Gastrocnemius medialis (tissue), 4 donors: ENCODE results near the gene DHRS1. TPM values are rescaled to one million over a fixed set of nuclear protein-coding genes. Genes with fewer than 3 reads are reported as not detected.
A peak's percentile ranks its signal among the peaks of the same experiment; 100 is the strongest.
"Not testable (repeated sequence)": the region's sequence is repeated elsewhere in the genome, so short reads cannot be mapped to it uniquely, and the experiment has no call there.

Experiments used
- ATAC-seq, 2 donors: fragments of 150-250 bp; one replicate each; pipeline ENCODE4 v1.9.1; 2016
- DNase-seq, 2 donors: peaks; one replicate each; pipeline ENCODE4 v3.0.0-alpha.2; 2019
- H3K27ac ChIP-seq, 4 donors: fragments of 200-600 bp; sonication (generic); 1 replicate in 1 of 4; 2 replicates in 3 of 4; pipeline ENCODE4 v1.5.1; 2016 to 2018; ENCODE audit warnings: mild to moderate bottlenecking in 2 of 4, moderate library complexity in 1 of 4
- H3K27me3 ChIP-seq, 3 donors: fragments of 200-600 bp; sonication (generic) in 2 of 3; 1 replicate in 1 of 3; 2 replicates in 2 of 3; pipeline versions ENCODE4 v1.5.1 to v1.6.0; 2016 to 2019; ENCODE audit warnings: mild to moderate bottlenecking in 1 of 3, moderate library complexity in 1 of 3
- H3K36me3 ChIP-seq, 2 donors: fragments of 200-600 bp; sonication (generic) in 1 of 2; one replicate each; pipeline ENCODE4 v1.5.1; 2017 to 2018
- H3K4me1 ChIP-seq, 2 donors: fragments of 200-600 bp; sonication (generic) in 1 of 2; one replicate each; pipeline ENCODE4 v1.5.1; 2016 to 2017; ENCODE audit warnings: mild to moderate bottlenecking in 2 of 2
- H3K4me3 ChIP-seq, 4 donors: fragments of 200-600 bp; sonication (generic) in 3 of 4; 1 replicate in 1 of 4; 2 replicates in 3 of 4; pipeline ENCODE4 v1.5.1; 2016 to 2019; ENCODE audit warnings: mild to moderate bottlenecking in 2 of 4
- H3K9me3 ChIP-seq, 3 donors: fragments of 200-600 bp; sonication (generic) in 2 of 3; 1 replicate in 1 of 3; 2 replicates in 2 of 3; pipeline ENCODE4 v1.5.1; 2016 to 2019
- POLR2A ChIP-seq, 2 donors: fragments of 450-650 bp; IDR thresholded peaks; one replicate each; pipeline ENCODE4 v1.6.1; 2017; ENCODE audit warnings: antibody characterized with exemption in 2 of 2, mild to moderate bottlenecking in 2 of 2, moderate library complexity in 2 of 2
- in situ Hi-C, 4 donors: fragments of 200-750 bp; cut with MboI; loops; one replicate each; pipeline versions ENCODE4 v1.15.0 to v1.8.0; 2017; ENCODE audit warnings: low sequenced_read_pairs in 4 of 4
- intact Hi-C: fragments of 100-400 bp; cut with DNase I; formaldehyde crosslinking; loops from one replicate; pipeline ENCODE4 v1.15.1; 2023; ENCODE audit warnings: low total_unique reads
- total RNA-seq, 4 donors: library from RNA; depleted of rRNA; stranded (reverse); fragments of >200 nt; gene quantifications; one replicate each; pipeline versions ENCODE4 v1.1.0 to v1.2.3, GENCODE V29; 2016
- TF ChIP-seq, protein P1 (sequence below), 5 experiments: fragments of 450-650 bp in 3 of 5; fragments of 200-600 bp in 2 of 5; sonication (generic) in 2 of 5; IDR thresholded peaks in 4 of 5; conservative IDR thresholded peaks in 1 of 5; 1 replicate in 4 of 5; 2 replicates in 1 of 5; pipeline ENCODE4 v1.5.1; 2016 to 2019; ENCODE audit warnings: antibody characterized with exemption in 5 of 5, mild to moderate bottlenecking in 3 of 5, moderate library complexity in 3 of 5

Gene DHRS1
- total RNA-seq, 4 donors from 2014 or later = 1.9 to 12.2 (median 8.2) TPM

GRCh38 chr14:24246765-24247212 lies 52.8 kb downstream of the DHRS1 start:
- H3K4me3 ChIP-seq = no peak overlapping the region
- H3K9me3 ChIP-seq = no peaks in the 10 kb centered on the region
- no peak for ATAC-seq
- H3K27ac ChIP-seq = no peak overlapping the region
- H3K27me3 ChIP-seq = no peaks in the 10 kb centered on the region
- peaks cover 0 to 6% of the 10 kb centered on the region in 2 donors for H3K4me1 ChIP-seq
- in situ Hi-C loops (loop anchor here in 3 of 4 donors (10.0 to 25.0 kb wide), 3 partner anchors 48 to 191 kb away; partner anchors contain the start of genes CBLN3 (in 1 of the 3), CIDEB (in 1 of the 3), DHRS1 (in 1 of the 3) and KHNYN (in 1 of the 3)), intact Hi-C loops (no loop called here)
- no peak for DNase-seq
- TF ChIP-seq, protein P1, sequence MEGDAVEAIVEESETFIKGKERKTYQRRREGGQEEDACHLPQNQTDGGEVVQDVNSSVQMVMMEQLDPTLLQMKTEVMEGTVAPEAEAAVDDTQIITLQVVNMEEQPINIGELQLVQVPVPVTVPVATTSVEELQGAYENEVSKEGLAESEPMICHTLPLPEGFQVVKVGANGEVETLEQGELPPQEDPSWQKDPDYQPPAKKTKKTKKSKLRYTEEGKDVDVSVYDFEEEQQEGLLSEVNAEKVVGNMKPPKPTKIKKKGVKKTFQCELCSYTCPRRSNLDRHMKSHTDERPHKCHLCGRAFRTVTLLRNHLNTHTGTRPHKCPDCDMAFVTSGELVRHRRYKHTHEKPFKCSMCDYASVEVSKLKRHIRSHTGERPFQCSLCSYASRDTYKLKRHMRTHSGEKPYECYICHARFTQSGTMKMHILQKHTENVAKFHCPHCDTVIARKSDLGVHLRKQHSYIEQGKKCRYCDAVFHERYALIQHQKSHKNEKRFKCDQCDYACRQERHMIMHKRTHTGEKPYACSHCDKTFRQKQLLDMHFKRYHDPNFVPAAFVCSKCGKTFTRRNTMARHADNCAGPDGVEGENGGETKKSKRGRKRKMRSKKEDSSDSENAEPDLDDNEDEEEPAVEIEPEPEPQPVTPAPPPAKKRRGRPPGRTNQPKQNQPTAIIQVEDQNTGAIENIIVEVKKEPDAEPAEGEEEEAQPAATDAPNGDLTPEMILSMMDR (IDR thresholded peaks at IDR 0.05 in 4 of 5, conservative IDR thresholded peaks at IDR 0.05 in 1 of 5) = no peak
- no peak for TF ChIP-seq POLR2A (IDR thresholded peaks at IDR 0.05)
- no peaks in the 10 kb centered on the region for H3K36me3 ChIP-seq

DNA sequence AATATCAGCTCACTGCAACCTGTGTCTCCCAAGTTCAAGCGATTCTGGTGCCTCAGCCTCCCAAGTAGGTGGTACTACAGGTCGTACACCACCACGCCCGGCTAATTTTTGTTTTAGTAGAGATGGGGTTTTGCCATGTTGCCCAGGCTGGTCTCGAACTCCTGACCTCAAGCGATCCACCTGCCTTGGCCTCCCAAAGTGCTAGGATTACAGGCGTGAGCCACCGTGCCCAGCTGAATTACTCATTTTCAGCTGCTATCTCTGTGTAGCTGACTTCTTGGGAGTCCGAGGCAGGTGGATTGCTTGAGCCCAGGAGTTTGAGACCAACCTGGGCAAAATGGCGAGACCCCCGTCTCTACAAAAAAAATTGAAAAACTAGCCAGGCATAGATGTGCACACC lies 54.2 kb downstream of the DHRS1 start:
- H3K27me3 ChIP-seq, H3K9me3 ChIP-seq, ATAC-seq, H3K4me3 ChIP-seq, H3K27ac ChIP-seq, intact Hi-C loops, DNase-seq, H3K36me3 ChIP-seq: not testable (repeated sequence)
- peaks cover 14 to 20% of the 10 kb centered on the region in 2 donors for H3K4me1 ChIP-seq
- in situ Hi-C loops = loop anchor here in 3 of 4 donors (10.0 to 25.0 kb wide), 3 partner anchors 49 to 192 kb away; partner anchors contain the start of genes CBLN3 (in 1 of the 3), CIDEB (in 1 of the 3), DHRS1 (in 1 of the 3) and KHNYN (in 1 of the 3)

DNA sequence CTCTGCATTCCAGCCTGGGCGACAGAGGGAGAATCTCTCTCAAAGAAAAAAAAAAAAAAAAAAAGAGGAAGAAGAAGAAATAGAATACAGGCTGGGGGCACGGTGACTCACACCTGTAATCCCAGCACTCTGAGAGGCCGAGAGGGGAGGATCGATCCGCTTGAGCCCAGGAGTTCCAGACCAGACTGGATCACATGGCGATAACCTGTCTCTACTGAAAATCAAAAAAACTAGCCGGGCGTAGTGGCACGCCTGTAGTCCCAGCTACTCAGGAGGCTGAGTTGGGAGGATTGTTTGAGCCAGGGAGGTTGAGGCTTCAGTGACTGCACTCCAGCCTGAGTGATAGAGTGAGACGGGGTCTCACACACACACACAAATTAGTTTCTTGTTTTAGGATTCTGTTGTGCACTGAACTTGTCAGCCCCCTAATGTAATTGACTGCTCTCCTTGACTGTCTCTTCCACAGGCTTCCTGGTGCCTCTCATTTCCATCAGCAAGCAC lies 56.2 kb downstream of the DHRS1 start:
- no peak for DNase-seq
- H3K27me3 ChIP-seq = no peaks in the 10 kb centered on the region
- TF ChIP-seq, protein P1 (IDR thresholded peaks at IDR 0.05 in 4 of 5, conservative IDR thresholded peaks at IDR 0.05 in 1 of 5) = no peak
- no peak for TF ChIP-seq POLR2A (IDR thresholded peaks at IDR 0.05)
- H3K4me1 ChIP-seq = peaks cover 23 to 28% of the 10 kb centered on the region in 2 donors
- in situ Hi-C loops (loop anchor here (5.0 to 25.0 kb wide), 4 partner anchors 51 to 194 kb away; partner anchors contain the start of genes DHRS1 (in 3 of the 4), NOP9 (in 3 of the 4), CBLN3 (in 1 of the 4) and CIDEB (in 1 of the 4)), intact Hi-C loops (loop anchor here (2.0 kb wide), 3 partner anchors 49 to 187 kb away; partner anchors contain the start of genes LTB4R, LTB4R2 and TM9SF1)
- H3K9me3 ChIP-seq = no peaks in the 10 kb centered on the region
- no peak for ATAC-seq
- peak overlapping the region; percentile 71 to 85 (median 82) for H3K4me3 ChIP-seq
- peak overlapping the region; percentile 91 to 95 (median 94) for H3K27ac ChIP-seq
- H3K36me3 ChIP-seq = peaks cover 0 to 28% of the 10 kb centered on the region in 2 donors

DNA sequence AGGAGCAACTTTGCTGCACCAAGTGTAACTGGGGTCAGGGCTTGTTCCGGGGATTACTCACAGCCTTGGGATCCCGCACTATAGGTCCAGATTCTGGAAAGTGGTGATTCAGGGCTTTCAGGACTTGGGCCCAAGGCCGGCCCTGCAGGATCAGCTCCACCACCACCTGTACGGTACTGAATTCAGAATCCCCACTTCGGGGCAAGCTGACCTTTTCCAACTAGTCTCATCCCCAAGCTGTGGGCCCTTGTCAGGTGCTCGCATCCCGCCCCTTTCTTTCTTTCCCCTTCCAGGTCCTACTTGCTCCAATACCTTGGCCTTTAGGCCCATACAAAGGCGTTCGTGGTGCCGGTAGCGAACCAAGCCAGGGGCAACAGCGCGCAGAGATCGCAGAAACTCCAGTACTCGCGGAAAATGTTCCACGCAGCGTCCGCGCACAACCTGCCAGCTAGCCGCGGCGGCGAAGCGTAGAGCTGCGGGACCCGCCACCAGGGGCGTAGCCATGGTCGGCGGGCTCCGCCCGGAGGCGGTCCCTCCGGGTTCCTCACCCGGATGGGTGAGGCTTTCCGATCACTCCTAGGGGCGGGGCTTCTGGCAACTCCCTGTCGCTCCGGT lies 57.6 kb downstream of the DHRS1 start:
- intact Hi-C loops (loop anchor here (1.0 to 2.0 kb wide), 7 partner anchors 10 to 189 kb away; partner anchors contain the start of genes DHRS1, GMPR2, LTB4R and LTB4R2), in situ Hi-C loops (loop anchor here (5.0 to 25.0 kb wide), 4 partner anchors 53 to 195 kb away; partner anchors contain the start of genes DHRS1 (in 3 of the 4), NOP9 (in 3 of the 4), CBLN3 (in 1 of the 4) and CIDEB (in 1 of the 4))
- no peaks in the 10 kb centered on the region for H3K27me3 ChIP-seq
- DNase-seq = peak in 1 of 2 donors; percentile 86
- TF ChIP-seq POLR2A (IDR thresholded peaks at IDR 0.05) = no peak
- TF ChIP-seq, protein P1 (IDR thresholded peaks at IDR 0.05 in 4 of 5, conservative IDR thresholded peaks at IDR 0.05 in 1 of 5) = peak; percentile 71 to 85 (median 84)
- H3K27ac ChIP-seq = peak overlapping the region; percentile 91 to 95 (median 94)
- H3K36me3 ChIP-seq = peaks cover 0 to 40% of the 10 kb centered on the region in 2 donors
- H3K9me3 ChIP-seq = no peaks in the 10 kb centered on the region
- H3K4me1 ChIP-seq = peaks cover 34 to 42% of the 10 kb centered on the region in 2 donors
- H3K4me3 ChIP-seq = peak overlapping the region; percentile 71 to 85 (median 82)
- peak; percentile 86 to 87 for ATAC-seq

Other genes starting within 250 kb of the DHRS1 start
- under 1 TPM in 2 of 4 donors, not detected in 2; 0.04 to 0.31 TPM for gene CARMIL3, start 247.8 kb downstream of the DHRS1 start, total RNA-seq
- gene CPNE6, start 228.2 kb downstream of the DHRS1 start, total RNA-seq = not detected
- gene PCK2, start 205.5 kb downstream of the DHRS1 start, total RNA-seq = 1 to 10 TPM; 1.9 to 9.8 (median 3.6) TPM
- 100 to 1,000 TPM in 1 of 4 donors, 10 to 100 TPM in 3; 52.4 to 113 (median 88.7) TPM for gene DCAF11, start 185.0 kb downstream of the DHRS1 start, total RNA-seq
- gene NRL, start 184.8 kb downstream of the DHRS1 start, total RNA-seq = 1 to 10 TPM in 3 of 4 donors, under 1 TPM in 1; 0.82 to 4.5 (median 2.4) TPM
- gene FITM1, start 169.1 kb downstream of the DHRS1 start, total RNA-seq = 10 to 100 TPM; 45.3 to 91.3 (median 65.4) TPM
- gene PSME1, start 163.6 kb downstream of the DHRS1 start, total RNA-seq = 100 to 1,000 TPM in 2 of 4 donors, 10 to 100 TPM in 2; 63.3 to 158 (median 87.5) TPM
- 10 to 100 TPM; 13.6 to 18.8 (median 16.3) TPM for gene EMC9, start 158.2 kb downstream of the DHRS1 start, total RNA-seq
- gene PSME2, start 153.2 kb downstream of the DHRS1 start, total RNA-seq = 10 to 100 TPM; 13.7 to 53.2 (median 21.5) TPM
- gene RNF31, start 152.3 kb downstream of the DHRS1 start, total RNA-seq = 100 to 1,000 TPM in 1 of 4 donors, 10 to 100 TPM in 3; 63.3 to 140 (median 82.4) TPM
- 10 to 100 TPM in 3 of 4 donors, 1 to 10 TPM in 1; 6.5 to 36.7 (median 11.9) TPM for gene IRF9, start 138.5 kb downstream of the DHRS1 start, total RNA-seq
- gene REC8, start 127.7 kb downstream of the DHRS1 start, total RNA-seq = 1 to 10 TPM in 1 of 4 donors, under 1 TPM in 2, not detected in 1; 0.27 to 3.1 (median 0.82) TPM
- gene IPO4, start 111.0 kb downstream of the DHRS1 start, total RNA-seq = 10 to 100 TPM; 35.7 to 73.2 (median 55.4) TPM
- gene TM9SF1, start 104.3 kb downstream of the DHRS1 start, total RNA-seq = 10 to 100 TPM; 31.4 to 46.4 (median 36.7) TPM
- gene TSSK4, start 94.1 kb downstream of the DHRS1 start, total RNA-seq = not detected
- gene CHMP4A, start 86.3 kb downstream of the DHRS1 start, total RNA-seq = 10 to 100 TPM; 13.6 to 29.8 (median 20.7) TPM
- gene MDP1, start 83.7 kb downstream of the DHRS1 start, total RNA-seq = 10 to 100 TPM in 3 of 4 donors, 1 to 10 TPM in 1; 6.7 to 19.2 (median 13.9) TPM
- 100 to 1,000 TPM; 141 to 178 (median 162) TPM for gene NEDD8, start 67.4 kb downstream of the DHRS1 start, total RNA-seq
- 10 to 100 TPM; 15.4 to 44.8 (median 27.4) TPM for gene GMPR2, start 66.9 kb downstream of the DHRS1 start, total RNA-seq
- gene TINF2, start 57.2 kb downstream of the DHRS1 start, total RNA-seq = 10 to 100 TPM; 41.4 to 77.1 (median 50.7) TPM
- under 1 TPM in 1 of 4 donors, not detected in 3; 0.20 TPM for gene TGM1, start 36.6 kb downstream of the DHRS1 start, total RNA-seq
- 10 to 100 TPM; 20.9 to 32.8 (median 28.0) TPM for gene RABGGTA, start 28.2 kb downstream of the DHRS1 start, total RNA-seq
- 10 to 100 TPM; 27.2 to 43.5 (median 32.2) TPM for gene NOP9, start 70 bp upstream of the DHRS1 start, total RNA-seq
- 1 to 10 TPM in 1 of 4 donors, under 1 TPM in 3; 0.39 to 1.5 (median 0.88) TPM for gene CIDEB, start 8.2 kb upstream of the DHRS1 start, total RNA-seq
- 1 to 10 TPM in 2 of 4 donors, under 1 TPM in 2; 0.39 to 3.3 (median 2.0) TPM for gene LTB4R2, start 10.4 kb upstream of the DHRS1 start, total RNA-seq
- 1 to 10 TPM in 2 of 4 donors, under 1 TPM in 2; 0.13 to 2.2 (median 0.75) TPM for gene LTB4R, start 11.7 kb upstream of the DHRS1 start, total RNA-seq
- 10 to 100 TPM in 1 of 4 donors, 1 to 10 TPM in 3; 7.9 to 16.6 (median 8.7) TPM for gene ADCY4, start 35.3 kb upstream of the DHRS1 start, total RNA-seq
- gene RIPK3, start 40.2 kb upstream of the DHRS1 start, total RNA-seq = 1 to 10 TPM in 2 of 4 donors, under 1 TPM in 2; 0.66 to 1.6 (median 0.97) TPM
- gene NFATC4, start 68.4 kb upstream of the DHRS1 start, total RNA-seq = 10 to 100 TPM in 1 of 4 donors, 1 to 10 TPM in 3; 4.6 to 13.2 (median 7.5) TPM
- gene NYNRIN, start 99.2 kb upstream of the DHRS1 start, total RNA-seq = 1 to 10 TPM in 3 of 4 donors, under 1 TPM in 1; 0.87 to 3.7 (median 2.1) TPM
- gene CBLN3, start 129.9 kb upstream of the DHRS1 start, total RNA-seq = under 1 TPM in 3 of 4 donors, not detected in 1; 0.16 to 0.36 (median 0.24) TPM
- 10 to 100 TPM; 35.1 to 50.5 (median 44.7) TPM for gene KHNYN, start 130.2 kb upstream of the DHRS1 start, total RNA-seq
- 10 to 100 TPM; 21.7 to 51.4 (median 38.3) TPM for gene SDR39U1, start 143.0 kb upstream of the DHRS1 start, total RNA-seq
- gene CMA1, start 208.5 kb upstream of the DHRS1 start, total RNA-seq = under 1 TPM in 1 of 4 donors, not detected in 3; 0.76 TPM